WTC11 (cell line): Measurements from ENCODE around the gene THSD7B. TPM values are rescaled to one million over a fixed set of nuclear protein-coding genes. Genes with fewer than 3 reads are reported as not detected.
"Not testable (repeated sequence)": the region's sequence is repeated elsewhere in the genome, so short reads cannot be mapped to it uniquely, and the experiment has no call there.

ENCODE experiments used
- ATAC-seq: fragments of 200-7000 bp; cut with Tn5 transposase; 2 replicates; pipeline ENCODE4 v1.10.0; 2021; ENCODE audit warnings: mild to moderate bottlenecking, moderate library complexity
- CTCF ChIA-PET: fragments of 300-600 bp; sonication (Branson Sonifier 250); formaldehyde crosslinking; loops from one replicate; lab custom pipeline; 2021; ENCODE audit warnings: antibody characterized with exemption; lab: Charles Lee
- POLR2A ChIA-PET: fragments of 350-600 bp; sonication (Branson Sonifier 250); formaldehyde crosslinking; loops from one replicate; lab custom pipeline; 2021; ENCODE audit warnings: antibody characterized with exemption; lab: Charles Lee
- DNase-seq: peaks from one replicate; pipeline ENCODE4 v3.0.0; 2021; ENCODE audit warnings: low spot score
- H3K27ac Mint-ChIP-seq: 2 replicates; pipeline ENCODE4 v1.8.0; 2021; ENCODE audit warnings: mixed read lengths
- H3K27me3 Mint-ChIP-seq: 2 replicates; pipeline ENCODE4 v1.8.0; 2021; ENCODE audit warnings: low read depth, mild to moderate bottlenecking, moderate library complexity, mixed read lengths
- H3K36me3 Mint-ChIP-seq: 2 replicates; pipeline ENCODE4 v1.8.0; 2021; ENCODE audit warnings: mixed read lengths
- H3K4me1 Mint-ChIP-seq: 2 replicates; pipeline ENCODE4 v1.8.0; 2022; ENCODE audit warnings: mixed read lengths
- H3K4me3 Mint-ChIP-seq: 2 replicates; pipeline ENCODE4 v1.8.0; 2021; ENCODE audit warnings: mild to moderate bottlenecking, moderate library complexity, mixed read lengths
- H3K9me3 Mint-ChIP-seq: 2 replicates; pipeline ENCODE4 v1.8.0; 2021; ENCODE audit warnings: mixed read lengths
- AR ChIP-seq: fragments of 250-450 bp; sonication (Bioruptor Pico); IDR thresholded peaks from 2 replicates; pipeline ENCODE4 v1.9.0; 2021; ENCODE audit warnings: mild to moderate bottlenecking
- ATF3 ChIP-seq: sonication (generic); formaldehyde crosslinking; conservative IDR thresholded peaks from 2 replicates; pipeline ENCODE4 v1.8.1; 2022; ENCODE audit warnings: mild to moderate bottlenecking, missing genetic modification reagents
- ELF4 ChIP-seq: sonication (generic); formaldehyde crosslinking; IDR thresholded peaks from 2 replicates; pipeline ENCODE4 v1.8.1; 2022; ENCODE audit warnings: low read depth, mild to moderate bottlenecking, moderate library complexity, missing genetic modification reagents
- IRF2 ChIP-seq: sonication (generic); formaldehyde crosslinking; IDR thresholded peaks from 2 replicates; pipeline ENCODE4 v1.8.0; 2022; ENCODE audit warnings: low read depth, missing genetic modification reagents, borderline replicate concordance
- TEAD1 ChIP-seq: sonication (generic); formaldehyde crosslinking; IDR thresholded peaks from 2 replicates; pipeline ENCODE4 v1.8.0; 2022; ENCODE audit warnings: mild to moderate bottlenecking, missing genetic modification reagents
- TEAD4 ChIP-seq: sonication (generic); formaldehyde crosslinking; IDR thresholded peaks from 2 replicates; pipeline ENCODE4 v1.8.0; 2022; ENCODE audit warnings: mild to moderate bottlenecking, missing genetic modification reagents
- ZBTB43 ChIP-seq: sonication (generic); formaldehyde crosslinking; IDR thresholded peaks from 2 replicates; pipeline ENCODE4 v1.8.1; 2023; ENCODE audit warnings: mild to moderate bottlenecking, missing genetic modification reagents
- ZNF317 ChIP-seq: sonication (generic); formaldehyde crosslinking; IDR thresholded peaks from 2 replicates; pipeline ENCODE4 v1.8.1; 2023; ENCODE audit warnings: low read depth, mild to moderate bottlenecking, moderate library complexity, missing genetic modification reagents, borderline replicate concordance
- ZNF396 ChIP-seq: fragments of 250-450 bp; sonication (Bioruptor Pico); IDR thresholded peaks from 2 replicates; pipeline ENCODE4 v1.8.0; 2021; ENCODE audit warnings: mild to moderate bottlenecking, moderate library complexity, borderline replicate concordance
- total RNA-seq: library from RNA; stranded (reverse); gene quantifications from 3 replicates; pipeline ENCODE4 v1.2.3, GENCODE V29; 2021
- TF ChIP-seq, protein P1 (sequence below): sonication (generic); formaldehyde crosslinking; IDR thresholded peaks from 2 replicates; pipeline ENCODE4 v1.8.0; 2023; ENCODE audit warnings: missing genetic modification reagents, mild to moderate bottlenecking, borderline replicate concordance
- TF ChIP-seq, protein P2 (sequence below): sonication (generic); formaldehyde crosslinking; IDR thresholded peaks from 2 replicates; pipeline ENCODE4 v1.8.0; 2023; ENCODE audit warnings: missing genetic modification reagents
- TF ChIP-seq, protein P3 (sequence below): sonication (generic); formaldehyde crosslinking; IDR thresholded peaks from 2 replicates; pipeline ENCODE4 v1.8.0; 2022; ENCODE audit warnings: mild to moderate bottlenecking, missing genetic modification reagents
- TF ChIP-seq, protein P4 (sequence below): sonication (generic); formaldehyde crosslinking; IDR thresholded peaks from 2 replicates; pipeline ENCODE4 v1.8.0; 2022; ENCODE audit warnings: mild to moderate bottlenecking, missing genetic modification reagents
- TF ChIP-seq, protein P5 (sequence below): sonication (generic); formaldehyde crosslinking; IDR thresholded peaks from 2 replicates; pipeline ENCODE4 v1.8.0; 2023; ENCODE audit warnings: mild to moderate bottlenecking, missing genetic modification reagents
- TF ChIP-seq, protein P6 (sequence below): sonication (generic); formaldehyde crosslinking; IDR thresholded peaks from 2 replicates; pipeline ENCODE4 v1.8.1; 2022; ENCODE audit warnings: mild to moderate bottlenecking, moderate library complexity, missing genetic modification reagents

The THSD7B gene
- total RNA-seq, 1 experiment from 2014 or later = 2.9 TPM

- CTCF ChIA-PET, H3K36me3 Mint-ChIP-seq, H3K27ac Mint-ChIP-seq: not testable (repeated sequence)
Measured at GRCh38 chr2:137700250-137700649, 934.9 kb downstream of the THSD7B start.

DNA sequence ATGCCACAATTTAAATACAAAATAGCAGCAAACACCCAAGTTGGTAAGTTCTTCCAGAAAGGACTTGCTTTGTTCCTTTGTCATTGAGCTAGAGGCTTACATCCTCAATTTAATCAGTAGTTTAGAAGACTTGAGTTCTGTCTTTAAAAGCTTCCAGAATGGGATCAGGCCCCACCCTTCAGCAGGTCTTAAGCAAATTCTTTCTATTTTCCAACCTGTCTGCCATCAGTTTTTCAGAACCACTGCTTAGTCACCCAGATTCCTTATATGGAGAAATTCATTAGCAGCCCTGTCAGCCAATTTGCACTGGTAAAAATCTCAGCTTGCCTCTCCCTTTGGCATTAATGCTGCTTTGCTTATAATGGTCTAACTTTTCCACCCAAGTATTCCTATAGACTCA lies 935.3 kb downstream of the THSD7B start:
- CTCF ChIA-PET = interaction anchor here (0.6 kb wide), 1 partner anchor 146 kb away, joined by 3 read pairs; no protein-coding TSS in a partner anchor
- ATAC-seq (no peak), DNase-seq (no peak)
- Mint-ChIP-seq H3K4me3 (no peak overlapping the region), H3K4me1 (0 out of 2 replicates have a peak, but pooled peaks cover 4% of the 10 kb centered on the region), H3K36me3 (peaks cover 6% of the 10 kb centered on the region; the same call in 1 of the 2 replicates), H3K27ac (no peak overlapping the region), H3K9me3 (peaks cover 25% of the 10 kb centered on the region), H3K27me3 (no peaks in the 10 kb centered on the region)
- POLR2A ChIA-PET = no interaction called here
- TF ChIP-seq, protein P1, sequence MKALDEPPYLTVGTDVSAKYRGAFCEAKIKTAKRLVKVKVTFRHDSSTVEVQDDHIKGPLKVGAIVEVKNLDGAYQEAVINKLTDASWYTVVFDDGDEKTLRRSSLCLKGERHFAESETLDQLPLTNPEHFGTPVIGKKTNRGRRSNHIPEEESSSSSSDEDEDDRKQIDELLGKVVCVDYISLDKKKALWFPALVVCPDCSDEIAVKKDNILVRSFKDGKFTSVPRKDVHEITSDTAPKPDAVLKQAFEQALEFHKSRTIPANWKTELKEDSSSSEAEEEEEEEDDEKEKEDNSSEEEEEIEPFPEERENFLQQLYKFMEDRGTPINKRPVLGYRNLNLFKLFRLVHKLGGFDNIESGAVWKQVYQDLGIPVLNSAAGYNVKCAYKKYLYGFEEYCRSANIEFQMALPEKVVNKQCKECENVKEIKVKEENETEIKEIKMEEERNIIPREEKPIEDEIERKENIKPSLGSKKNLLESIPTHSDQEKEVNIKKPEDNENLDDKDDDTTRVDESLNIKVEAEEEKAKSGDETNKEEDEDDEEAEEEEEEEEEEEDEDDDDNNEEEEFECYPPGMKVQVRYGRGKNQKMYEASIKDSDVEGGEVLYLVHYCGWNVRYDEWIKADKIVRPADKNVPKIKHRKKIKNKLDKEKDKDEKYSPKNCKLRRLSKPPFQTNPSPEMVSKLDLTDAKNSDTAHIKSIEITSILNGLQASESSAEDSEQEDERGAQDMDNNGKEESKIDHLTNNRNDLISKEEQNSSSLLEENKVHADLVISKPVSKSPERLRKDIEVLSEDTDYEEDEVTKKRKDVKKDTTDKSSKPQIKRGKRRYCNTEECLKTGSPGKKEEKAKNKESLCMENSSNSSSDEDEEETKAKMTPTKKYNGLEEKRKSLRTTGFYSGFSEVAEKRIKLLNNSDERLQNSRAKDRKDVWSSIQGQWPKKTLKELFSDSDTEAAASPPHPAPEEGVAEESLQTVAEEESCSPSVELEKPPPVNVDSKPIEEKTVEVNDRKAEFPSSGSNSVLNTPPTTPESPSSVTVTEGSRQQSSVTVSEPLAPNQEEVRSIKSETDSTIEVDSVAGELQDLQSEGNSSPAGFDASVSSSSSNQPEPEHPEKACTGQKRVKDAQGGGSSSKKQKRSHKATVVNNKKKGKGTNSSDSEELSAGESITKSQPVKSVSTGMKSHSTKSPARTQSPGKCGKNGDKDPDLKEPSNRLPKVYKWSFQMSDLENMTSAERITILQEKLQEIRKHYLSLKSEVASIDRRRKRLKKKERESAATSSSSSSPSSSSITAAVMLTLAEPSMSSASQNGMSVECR (CRISPR knock-in tag) = no peak
- TF ChIP-seq TEAD1 (no peak), ZNF396 (no peak), ZBTB43 (CRISPR knock-in tag) (no peak), IRF2 (CRISPR knock-in tag) (no peak), ATF3 (no peak), AR (CRISPR knock-in tag) (no peak)
- TF ChIP-seq, protein P2, sequence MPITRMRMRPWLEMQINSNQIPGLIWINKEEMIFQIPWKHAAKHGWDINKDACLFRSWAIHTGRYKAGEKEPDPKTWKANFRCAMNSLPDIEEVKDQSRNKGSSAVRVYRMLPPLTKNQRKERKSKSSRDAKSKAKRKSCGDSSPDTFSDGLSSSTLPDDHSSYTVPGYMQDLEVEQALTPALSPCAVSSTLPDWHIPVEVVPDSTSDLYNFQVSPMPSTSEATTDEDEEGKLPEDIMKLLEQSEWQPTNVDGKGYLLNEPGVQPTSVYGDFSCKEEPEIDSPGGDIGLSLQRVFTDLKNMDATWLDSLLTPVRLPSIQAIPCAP = no peak
- TF ChIP-seq, all 79 proteins: peak for 0

More at GRCh38 chr2:137700250-137700649, 934.9 kb downstream of the THSD7B start:
- H3K4me3 Mint-ChIP-seq, H3K27me3 Mint-ChIP-seq, H3K4me1 Mint-ChIP-seq, DNase-seq, POLR2A ChIA-PET, ATAC-seq: not testable (repeated sequence)
- peaks cover 25% of the 10 kb centered on the region for H3K9me3 Mint-ChIP-seq
- TF ChIP-seq ZNF317 (CRISPR knock-in tag) = peak; percentile 91

DNA sequence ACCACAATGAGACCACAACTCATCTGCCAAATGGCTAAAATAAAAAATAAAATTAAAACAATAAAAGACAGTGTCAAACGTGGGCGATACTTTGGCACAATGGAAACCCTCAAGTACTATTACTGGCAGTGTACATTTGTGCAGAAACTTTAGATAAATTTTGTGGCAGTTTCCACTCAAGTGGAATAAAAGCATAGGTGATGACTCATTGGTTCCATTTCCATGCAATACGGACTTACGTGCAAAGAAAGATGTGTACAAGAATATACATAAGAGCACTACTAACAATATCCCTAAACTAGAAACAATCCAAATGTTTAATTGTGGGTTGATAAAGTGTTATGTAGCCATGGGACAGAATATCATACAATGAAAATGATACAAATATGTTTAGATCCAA lies 940.0 kb downstream of the THSD7B start:
- POLR2A ChIA-PET = no interaction called here
- TF ChIP-seq, protein P3, sequence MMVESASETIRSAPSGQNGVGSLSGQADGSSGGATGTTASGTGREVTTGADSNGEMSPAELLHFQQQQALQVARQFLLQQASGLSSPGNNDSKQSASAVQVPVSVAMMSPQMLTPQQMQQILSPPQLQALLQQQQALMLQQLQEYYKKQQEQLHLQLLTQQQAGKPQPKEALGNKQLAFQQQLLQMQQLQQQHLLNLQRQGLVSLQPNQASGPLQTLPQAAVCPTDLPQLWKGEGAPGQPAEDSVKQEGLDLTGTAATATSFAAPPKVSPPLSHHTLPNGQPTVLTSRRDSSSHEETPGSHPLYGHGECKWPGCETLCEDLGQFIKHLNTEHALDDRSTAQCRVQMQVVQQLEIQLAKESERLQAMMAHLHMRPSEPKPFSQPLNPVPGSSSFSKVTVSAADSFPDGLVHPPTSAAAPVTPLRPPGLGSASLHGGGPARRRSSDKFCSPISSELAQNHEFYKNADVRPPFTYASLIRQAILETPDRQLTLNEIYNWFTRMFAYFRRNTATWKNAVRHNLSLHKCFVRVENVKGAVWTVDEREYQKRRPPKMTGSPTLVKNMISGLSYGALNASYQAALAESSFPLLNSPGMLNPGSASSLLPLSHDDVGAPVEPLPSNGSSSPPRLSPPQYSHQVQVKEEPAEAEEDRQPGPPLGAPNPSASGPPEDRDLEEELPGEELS (CRISPR knock-in tag) = no peak
- TF ChIP-seq TEAD4 (CRISPR knock-in tag) (no peak), ELF4 (CRISPR knock-in tag) (no peak)
- TF ChIP-seq, protein P4, sequence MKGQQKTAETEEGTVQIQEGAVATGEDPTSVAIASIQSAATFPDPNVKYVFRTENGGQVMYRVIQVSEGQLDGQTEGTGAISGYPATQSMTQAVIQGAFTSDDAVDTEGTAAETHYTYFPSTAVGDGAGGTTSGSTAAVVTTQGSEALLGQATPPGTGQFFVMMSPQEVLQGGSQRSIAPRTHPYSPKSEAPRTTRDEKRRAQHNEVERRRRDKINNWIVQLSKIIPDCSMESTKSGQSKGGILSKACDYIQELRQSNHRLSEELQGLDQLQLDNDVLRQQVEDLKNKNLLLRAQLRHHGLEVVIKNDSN = no peak
- TF ChIP-seq, protein P5, sequence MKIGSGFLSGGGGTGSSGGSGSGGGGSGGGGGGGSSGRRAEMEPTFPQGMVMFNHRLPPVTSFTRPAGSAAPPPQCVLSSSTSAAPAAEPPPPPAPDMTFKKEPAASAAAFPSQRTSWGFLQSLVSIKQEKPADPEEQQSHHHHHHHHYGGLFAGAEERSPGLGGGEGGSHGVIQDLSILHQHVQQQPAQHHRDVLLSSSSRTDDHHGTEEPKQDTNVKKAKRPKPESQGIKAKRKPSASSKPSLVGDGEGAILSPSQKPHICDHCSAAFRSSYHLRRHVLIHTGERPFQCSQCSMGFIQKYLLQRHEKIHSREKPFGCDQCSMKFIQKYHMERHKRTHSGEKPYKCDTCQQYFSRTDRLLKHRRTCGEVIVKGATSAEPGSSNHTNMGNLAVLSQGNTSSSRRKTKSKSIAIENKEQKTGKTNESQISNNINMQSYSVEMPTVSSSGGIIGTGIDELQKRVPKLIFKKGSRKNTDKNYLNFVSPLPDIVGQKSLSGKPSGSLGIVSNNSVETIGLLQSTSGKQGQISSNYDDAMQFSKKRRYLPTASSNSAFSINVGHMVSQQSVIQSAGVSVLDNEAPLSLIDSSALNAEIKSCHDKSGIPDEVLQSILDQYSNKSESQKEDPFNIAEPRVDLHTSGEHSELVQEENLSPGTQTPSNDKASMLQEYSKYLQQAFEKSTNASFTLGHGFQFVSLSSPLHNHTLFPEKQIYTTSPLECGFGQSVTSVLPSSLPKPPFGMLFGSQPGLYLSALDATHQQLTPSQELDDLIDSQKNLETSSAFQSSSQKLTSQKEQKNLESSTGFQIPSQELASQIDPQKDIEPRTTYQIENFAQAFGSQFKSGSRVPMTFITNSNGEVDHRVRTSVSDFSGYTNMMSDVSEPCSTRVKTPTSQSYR (CRISPR knock-in tag) = no peak
- TF ChIP-seq, protein P6, sequence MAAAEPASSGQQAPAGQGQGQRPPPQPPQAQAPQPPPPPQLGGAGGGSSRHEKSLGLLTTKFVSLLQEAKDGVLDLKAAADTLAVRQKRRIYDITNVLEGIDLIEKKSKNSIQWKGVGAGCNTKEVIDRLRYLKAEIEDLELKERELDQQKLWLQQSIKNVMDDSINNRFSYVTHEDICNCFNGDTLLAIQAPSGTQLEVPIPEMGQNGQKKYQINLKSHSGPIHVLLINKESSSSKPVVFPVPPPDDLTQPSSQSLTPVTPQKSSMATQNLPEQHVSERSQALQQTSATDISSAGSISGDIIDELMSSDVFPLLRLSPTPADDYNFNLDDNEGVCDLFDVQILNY (CRISPR knock-in tag) = no peak

More for the DNA sequence above, 940.0 kb downstream of the THSD7B start:
- peaks cover 4% of the 10 kb centered on the region; the same call in 1 of the 2 replicates for H3K36me3 Mint-ChIP-seq
- no peaks in the 10 kb centered on the region for H3K27me3 Mint-ChIP-seq
- H3K27ac Mint-ChIP-seq = no peak overlapping the region
- 0 out of 2 replicates have a peak, but pooled peaks cover 2% of the 10 kb centered on the region for H3K4me1 Mint-ChIP-seq
- no peak overlapping the region for H3K4me3 Mint-ChIP-seq
- DNase-seq = no peak
- ATAC-seq = no peak
- CTCF ChIA-PET = no interaction called here
- peaks cover 20% of the 10 kb centered on the region for H3K9me3 Mint-ChIP-seq
